Activated CD4-positive, alpha-beta T cell treated with anti-CD3 and anti-CD28 coated beads, Interleukin-2, amount 10 ng/mL, durations not matched to agents 24 days and 14 days (primary cell): ENCODE data around the gene DLGAP1. TPM values are rescaled to one million over a fixed set of nuclear protein-coding genes. Genes with fewer than 3 reads are reported as not detected.
"Not testable (repeated sequence)": the region's sequence is repeated elsewhere in the genome, so short reads cannot be mapped to it uniquely, and the experiment has no call there.

Source experiments
- DNase-seq: peaks from one replicate; pipeline ENCODE4 v3.0.0; 2022
- H3K27ac Mint-ChIP-seq: one replicate; pipeline ENCODE4 v1.8.0; 2022; ENCODE audit warnings: mild to moderate bottlenecking, mixed read lengths
- H3K27me3 Mint-ChIP-seq: one replicate; pipeline ENCODE4 v1.8.0; 2022; ENCODE audit warnings: mixed read lengths
- H3K36me3 Mint-ChIP-seq: one replicate; pipeline ENCODE4 v1.8.0; 2022; ENCODE audit warnings: low read depth, mild to moderate bottlenecking, mixed read lengths
- H3K4me1 Mint-ChIP-seq: one replicate; pipeline ENCODE4 v1.8.0; 2021; ENCODE audit warnings: mixed read lengths
- H3K4me3 Mint-ChIP-seq: one replicate; pipeline ENCODE4 v1.8.0; 2022; ENCODE audit warnings: mild to moderate bottlenecking, moderate library complexity, mixed read lengths
- H3K9me3 Mint-ChIP-seq: one replicate; pipeline ENCODE4 v1.8.0; 2021; ENCODE audit warnings: mixed read lengths
- intact Hi-C: fragments of 100-400 bp; cut with micrococcal nuclease; formaldehyde crosslinking; loops from one replicate; pipeline ENCODE4 v1.15.1; 2023
- total RNA-seq: library from RNA; stranded (reverse); gene quantifications from 2 replicates; pipeline ENCODE4 v1.2.3, GENCODE V29; 2022

The DLGAP1 gene
- total RNA-seq, 1 donor from 2014 or later: 1.5 TPM

- not testable (repeated sequence) for H3K9me3 Mint-ChIP-seq, H3K27ac Mint-ChIP-seq, H3K27me3 Mint-ChIP-seq, DNase-seq, H3K36me3 Mint-ChIP-seq, H3K4me3 Mint-ChIP-seq
- intact Hi-C loops: loop anchor here (2.0 kb wide), 1 partner anchor 17 kb away; no protein-coding TSS in a partner anchor
- peaks cover 11% of the 10 kb centered on the region for H3K4me1 Mint-ChIP-seq
These were observed 983.0 kb downstream of the DLGAP1 start for GRCh38 chr18:3472121-3472520.

- intact Hi-C loops: no loop called here
- Mint-ChIP-seq H3K4me3 (no peak overlapping the region), H3K4me1 (peaks cover 15% of the 10 kb centered on the region), H3K36me3 (no peaks in the 10 kb centered on the region), H3K9me3 (peaks cover 5% of the 10 kb centered on the region), H3K27ac (no peak overlapping the region), H3K27me3 (no peaks in the 10 kb centered on the region)
- no peak for DNase-seq
These were observed 983.9 kb downstream of the DLGAP1 start for GRCh38 chr18:3471141-3471648.

GRCh38 chr18:3468833-3469232, 986.3 kb downstream of the DLGAP1 start:
- H3K36me3 Mint-ChIP-seq: no peaks in the 10 kb centered on the region
- intact Hi-C loops: no loop called here
- DNase-seq: no peak
- H3K27ac Mint-ChIP-seq: no peak overlapping the region
- no peaks in the 10 kb centered on the region for H3K9me3 Mint-ChIP-seq
- H3K27me3 Mint-ChIP-seq: no peaks in the 10 kb centered on the region
- peaks cover 17% of the 10 kb centered on the region for H3K4me1 Mint-ChIP-seq
- no peak overlapping the region for H3K4me3 Mint-ChIP-seq

GRCh38 chr18:3468066-3468705, 986.9 kb downstream of the DLGAP1 start:
- no peak overlapping the region for H3K4me3 Mint-ChIP-seq
- no peak for DNase-seq
- peaks cover 15% of the 10 kb centered on the region for H3K4me1 Mint-ChIP-seq
- H3K27me3 Mint-ChIP-seq: no peaks in the 10 kb centered on the region
- H3K27ac Mint-ChIP-seq: no peak overlapping the region
- no peaks in the 10 kb centered on the region for H3K9me3 Mint-ChIP-seq
- intact Hi-C loops: no loop called here
- H3K36me3 Mint-ChIP-seq: no peaks in the 10 kb centered on the region

- H3K27me3 Mint-ChIP-seq: no peaks in the 10 kb centered on the region
- intact Hi-C loops: no loop called here
- H3K4me3 Mint-ChIP-seq: no peak overlapping the region
- DNase-seq: peak; percentile 66
- H3K36me3 Mint-ChIP-seq: peaks cover 8% of the 10 kb centered on the region
- H3K9me3 Mint-ChIP-seq: peaks cover 4% of the 10 kb centered on the region
- peaks cover 12% of the 10 kb centered on the region for H3K4me1 Mint-ChIP-seq
- H3K27ac Mint-ChIP-seq: no peak overlapping the region
These were observed 988.2 kb downstream of the DLGAP1 start for GRCh38 chr18:3466872-3467271.

- no peak overlapping the region for H3K27ac Mint-ChIP-seq
- peaks cover 12% of the 10 kb centered on the region for H3K4me1 Mint-ChIP-seq
- intact Hi-C loops: no loop called here
- no peak overlapping the region for H3K4me3 Mint-ChIP-seq
- peaks cover 16% of the 10 kb centered on the region for H3K36me3 Mint-ChIP-seq
- no peaks in the 10 kb centered on the region for H3K27me3 Mint-ChIP-seq
- no peak for DNase-seq
- H3K9me3 Mint-ChIP-seq: peaks cover 5% of the 10 kb centered on the region
These were observed 989.1 kb downstream of the DLGAP1 start for GRCh38 chr18:3466045-3466444.

- Mint-ChIP-seq H3K27ac (no peak overlapping the region), H3K4me3 (no peak overlapping the region), H3K4me1 (peaks cover 27% of the 10 kb centered on the region), H3K27me3 (no peaks in the 10 kb centered on the region), H3K36me3 (peaks cover 41% of the 10 kb centered on the region), H3K9me3 (peaks cover 5% of the 10 kb centered on the region)
- intact Hi-C loops: no loop called here
- DNase-seq: no peak
These were observed 992.1 kb downstream of the DLGAP1 start for GRCh38 chr18:3463051-3463450.

GRCh38 chr18:3461704-3462103, 993.4 kb downstream of the DLGAP1 start:
- H3K36me3 Mint-ChIP-seq: peaks cover 53% of the 10 kb centered on the region
- H3K27me3 Mint-ChIP-seq: no peaks in the 10 kb centered on the region
- no peak overlapping the region for H3K27ac Mint-ChIP-seq
- H3K4me3 Mint-ChIP-seq: no peak overlapping the region
- peaks cover 5% of the 10 kb centered on the region for H3K9me3 Mint-ChIP-seq
- no peak for DNase-seq
- H3K4me1 Mint-ChIP-seq: peaks cover 34% of the 10 kb centered on the region
- intact Hi-C loops: no loop called here

GRCh38 chr18:3460823-3461398, 994.2 kb downstream of the DLGAP1 start:
- H3K27ac Mint-ChIP-seq: no peak overlapping the region
- peaks cover 5% of the 10 kb centered on the region for H3K9me3 Mint-ChIP-seq
- H3K27me3 Mint-ChIP-seq: no peaks in the 10 kb centered on the region
- DNase-seq: no peak
- H3K4me1 Mint-ChIP-seq: peaks cover 34% of the 10 kb centered on the region
- H3K36me3 Mint-ChIP-seq: peaks cover 59% of the 10 kb centered on the region
- intact Hi-C loops: no loop called here
- H3K4me3 Mint-ChIP-seq: no peak overlapping the region

- Mint-ChIP-seq H3K27ac (peak overlapping the region; percentile 82), H3K4me3 (peak overlapping the region; percentile 62), H3K4me1 (peaks cover 48% of the 10 kb centered on the region), H3K9me3 (peaks cover 5% of the 10 kb centered on the region), H3K36me3 (peaks cover 68% of the 10 kb centered on the region), H3K27me3 (no peaks in the 10 kb centered on the region)
- DNase-seq: peak; percentile 63
- intact Hi-C loops: loop anchor here (1.0 kb wide), 2 partner anchors 41 to 82 kb away; no protein-coding TSS in a partner anchor
These were observed 995.9 kb downstream of the DLGAP1 start for GRCh38 chr18:3458952-3459853.

GRCh38 chr18:3458378-3458777, 996.7 kb downstream of the DLGAP1 start:
- H3K27ac Mint-ChIP-seq: peak overlapping the region; percentile 82
- intact Hi-C loops: loop anchor here (1.0 kb wide), 1 partner anchor 42 kb away; no protein-coding TSS in a partner anchor
- peaks cover 68% of the 10 kb centered on the region for H3K36me3 Mint-ChIP-seq
- H3K27me3 Mint-ChIP-seq: no peaks in the 10 kb centered on the region
- peaks cover 55% of the 10 kb centered on the region for H3K4me1 Mint-ChIP-seq
- peaks cover 5% of the 10 kb centered on the region for H3K9me3 Mint-ChIP-seq
- peak; percentile 64 for DNase-seq
- peak overlapping the region; percentile 62 for H3K4me3 Mint-ChIP-seq

GRCh38 chr18:3457261-3457724, 997.8 kb downstream of the DLGAP1 start:
- Mint-ChIP-seq H3K36me3 (peaks cover 72% of the 10 kb centered on the region), H3K27ac (peak overlapping the region; percentile 10), H3K4me3 (no peak overlapping the region), H3K9me3 (peaks cover 5% of the 10 kb centered on the region), H3K27me3 (no peaks in the 10 kb centered on the region), H3K4me1 (peaks cover 63% of the 10 kb centered on the region)
- no peak for DNase-seq
- intact Hi-C loops: no loop called here

- DNase-seq: no peak
- H3K27me3 Mint-ChIP-seq: no peaks in the 10 kb centered on the region
- H3K27ac Mint-ChIP-seq: no peak overlapping the region
- no peak overlapping the region for H3K4me3 Mint-ChIP-seq
- H3K36me3 Mint-ChIP-seq: peaks cover 67% of the 10 kb centered on the region
- peaks cover 63% of the 10 kb centered on the region for H3K4me1 Mint-ChIP-seq
- intact Hi-C loops: no loop called here
- H3K9me3 Mint-ChIP-seq: no peaks in the 10 kb centered on the region
These were observed 998.4 kb downstream of the DLGAP1 start for GRCh38 chr18:3456686-3457069.
